ENCODE data around the gene AMBRA1. TPM values are rescaled to one million over a fixed set of nuclear protein-coding genes. Genes with fewer than 3 reads are reported as not detected.

Gene AMBRA1
- total RNA-seq, 3 donors from 2014 or later = 32.5 to 38.9 (median 34.1) TPM

GRCh38 chr11:46625406-46625805, 31.6 kb upstream of the AMBRA1 start:
- Histone ChIP-seq H3K36me3 (no peaks in the 10 kb centered on the region), H3K4me3 (no peak overlapping the region), H3K27ac (no peak overlapping the region), H3K27me3 (no peaks in the 10 kb centered on the region), H3K9me3 (no peaks in the 10 kb centered on the region), H3K4me1 (no peaks in the 10 kb centered on the region)
- intact Hi-C loops (cut with DNase I; ENCODE audit: low total_unique reads) = no loop called here
- TF ChIP-seq CTCF (IDR thresholded peaks at IDR 0.05) (no peak), POLR2A (IDR thresholded peaks at IDR 0.05) (no peak), POLR2AphosphoS5 (IDR thresholded peaks at IDR 0.05) (no peak)
- DNase-seq (ENCODE audit: low spot score in 2 of 2) = no peak

GRCh38 chr11:46618837-46619236, 25.0 kb upstream of the AMBRA1 start:
- TF ChIP-seq CTCF (IDR thresholded peaks at IDR 0.05) (no peak), POLR2AphosphoS5 (IDR thresholded peaks at IDR 0.05) (no peak), POLR2A (IDR thresholded peaks at IDR 0.05) (no peak)
- H3K27me3 ChIP-seq = no peaks in the 10 kb centered on the region
- H3K4me1 ChIP-seq = peaks cover 3 to 6% of the 10 kb centered on the region in 2 donors
- intact Hi-C loops (cut with DNase I; ENCODE audit: low total_unique reads) = no loop called here
- H3K4me3 ChIP-seq = peak overlapping the region; percentile 57 to 88 (median 86)
- no peak for DNase-seq (ENCODE audit: low spot score in 2 of 2)
- H3K9me3 ChIP-seq = no peaks in the 10 kb centered on the region
- H3K27ac ChIP-seq = no peak overlapping the region
- no peaks in the 10 kb centered on the region for H3K36me3 ChIP-seq

GRCh38 chr11:46617972-46618314, 24.1 kb upstream of the AMBRA1 start:
- H3K36me3 ChIP-seq = no peaks in the 10 kb centered on the region
- no peaks in the 10 kb centered on the region for H3K27me3 ChIP-seq
- TF ChIP-seq CTCF (IDR thresholded peaks at IDR 0.05) (no peak), POLR2A (IDR thresholded peaks at IDR 0.05) (no peak), POLR2AphosphoS5 (IDR thresholded peaks at IDR 0.05) (no peak)
- peak overlapping the region; percentile 98 to 99 for H3K27ac ChIP-seq
- peaks cover 3 to 6% of the 10 kb centered on the region in 2 donors for H3K4me1 ChIP-seq
- H3K9me3 ChIP-seq = no peaks in the 10 kb centered on the region
- DNase-seq (ENCODE audit: low spot score in 2 of 2) = no peak
- peak overlapping the region; percentile 86 to 90 (median 88) for H3K4me3 ChIP-seq
- intact Hi-C loops (cut with DNase I; ENCODE audit: low total_unique reads) = no loop called here

- Histone ChIP-seq H3K4me3 (peak within 1 kb of the TSS; percentile 86 to 90 (median 88)), H3K9me3 (no peaks in the 10 kb centered on the region), H3K36me3 (no peaks in the 10 kb centered on the region), H3K27ac (peak within 1 kb of the TSS; percentile 98 to 99), H3K4me1 (peaks cover 3 to 6% of the 10 kb centered on the region in 2 donors), H3K27me3 (no peaks in the 10 kb centered on the region)
- intact Hi-C loops (cut with DNase I; ENCODE audit: low total_unique reads) = no loop called here
- TF ChIP-seq POLR2AphosphoS5 (IDR thresholded peaks at IDR 0.05) = peak; percentile 33 to 64 (median 54)
- TF ChIP-seq POLR2A (IDR thresholded peaks at IDR 0.05) = no peak
- TF ChIP-seq CTCF (IDR thresholded peaks at IDR 0.05) = peak; percentile 62 to 78 (median 68)
- DNase-seq (ENCODE audit: low spot score in 2 of 2) = peak; percentile 85 to 88
Observed at GRCh38 chr11:46617134-46617971, 23.5 kb upstream of the AMBRA1 start, which contains the start of the genes ATG13 and HARBI1. TSS of gene ATG13 (plus strand) at chr11:46617553. CDS start at chr11:46644292, 26,739 bp downstream. TSS of gene HARBI1 (minus strand) at chr11:46617227. CDS start at chr11:46616237, 990 bp downstream.

GRCh38 chr11:46616551-46617133, 22.8 kb upstream of the AMBRA1 start:
- Histone ChIP-seq H3K9me3 (no peaks in the 10 kb centered on the region), H3K36me3 (no peaks in the 10 kb centered on the region), H3K4me3 (peak overlapping the region; percentile 86 to 90 (median 88)), H3K4me1 (peaks cover 3 to 6% of the 10 kb centered on the region in 2 donors), H3K27me3 (no peaks in the 10 kb centered on the region), H3K27ac (peak overlapping the region; percentile 98 to 99)
- no peak for TF ChIP-seq CTCF (IDR thresholded peaks at IDR 0.05)
- no peak for TF ChIP-seq POLR2A (IDR thresholded peaks at IDR 0.05)
- TF ChIP-seq POLR2AphosphoS5 (IDR thresholded peaks at IDR 0.05) = peak in 1 of 3 donors; percentile 64
- no peak for DNase-seq (ENCODE audit: low spot score in 2 of 2)
- intact Hi-C loops (cut with DNase I; ENCODE audit: low total_unique reads) = no loop called here

Data from breast epithelium (tissue), 4 donors.